ENCODE results near the gene MAPKAPK2.
A peak's percentile ranks its signal among the peaks of the same experiment; 100 is the strongest.

MAPKAPK2 gene

DNA sequence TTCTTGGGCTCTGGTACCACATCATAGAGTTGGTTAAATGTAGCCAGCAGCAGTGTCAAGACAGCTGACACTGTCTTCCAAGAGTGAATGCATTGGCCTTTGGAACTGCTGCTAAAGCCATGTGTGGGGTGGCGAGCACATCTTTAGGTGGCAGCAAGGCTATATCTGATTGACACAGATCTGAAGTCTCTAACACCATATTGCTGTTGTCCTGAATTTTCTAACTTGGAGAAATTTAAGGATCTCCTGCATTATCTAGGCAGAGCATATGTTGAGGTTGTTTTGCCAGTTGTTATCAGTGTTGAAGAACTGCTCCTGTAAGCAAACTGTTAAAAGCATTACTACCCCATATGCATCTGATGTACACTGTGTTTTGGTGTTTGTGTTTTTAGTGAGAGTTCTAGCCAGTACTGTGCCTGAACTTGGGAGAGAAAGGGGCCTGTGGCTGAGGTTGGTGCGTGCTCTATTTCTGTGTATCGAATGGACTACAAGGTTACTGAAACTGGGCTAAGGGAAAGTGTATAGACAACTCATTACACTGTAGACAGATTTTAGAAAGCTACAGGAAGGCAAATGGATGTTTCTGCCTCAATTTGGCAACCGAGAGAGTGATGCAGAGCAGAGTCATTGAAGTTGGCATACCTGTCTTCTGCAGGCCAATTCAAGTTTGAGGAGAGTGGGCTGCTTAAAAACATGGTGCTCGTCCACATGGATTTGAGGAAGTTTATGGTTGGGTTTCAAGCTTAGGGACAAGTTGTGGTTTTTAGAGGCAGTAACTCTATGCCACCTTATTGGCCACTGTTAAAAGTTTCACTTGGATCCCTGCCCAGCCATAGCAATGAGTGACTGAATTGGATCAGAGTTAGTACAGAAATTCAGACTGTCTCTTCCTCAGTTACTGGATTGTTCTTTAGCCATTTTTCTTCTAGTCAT lies 32.5 kb upstream of the MAPKAPK2 start:
- no peak for DNase-seq (ENCODE audit: low spot score)
- H3K4ac ChIP-seq (ENCODE audit: low read length): no peak overlapping the region
- H3K79me1 ChIP-seq (ENCODE audit: low read depth, low read length): no peaks in the 10 kb centered on the region
- H3K18ac ChIP-seq (ENCODE audit: low read length): no peak overlapping the region
- H4K91ac ChIP-seq (ENCODE audit: low read depth, low read length, poor library complexity): no peak overlapping the region
- no peak overlapping the region for H3K4me3 ChIP-seq (ENCODE audit: low read length in 2 of 2)
- no peak overlapping the region for H2BK15ac ChIP-seq (ENCODE audit: low read length)
- no peak overlapping the region for H4K8ac ChIP-seq (ENCODE audit: low read depth, low read length)
- no CpG with 5 or more reads among the region's 5 CpGs for WGBS, 2 donors (ENCODE audit: extremely low coverage in 2 of 2, insufficient read length in 2 of 2, insufficient replicate concordance in 1 of 2)
- no peak overlapping the region for H3K27ac ChIP-seq (replicated peaks; ENCODE audit: low read length)
- H3K9ac ChIP-seq (ENCODE audit: low read depth, low read length, poor library complexity): no peak overlapping the region
- no peak overlapping the region for H3K4me2 ChIP-seq (ENCODE audit: insufficient read depth, low read length, poor library complexity, severe bottlenecking)
- H3K23ac ChIP-seq (ENCODE audit: low read depth, low read length, poor library complexity): no peak overlapping the region
- H3K27me3 ChIP-seq (ENCODE audit: control insufficient read depth in 3 of 3, insufficient read depth in 3 of 3, low read depth in 1 of 3, low read length in 3 of 3): peaks cover 0 to 3% (median 0%) of the 10 kb centered on the region in 3 experiments
- H2AFZ ChIP-seq (ENCODE audit: low read length): no peak overlapping the region
- no peak overlapping the region for H2BK120ac ChIP-seq (ENCODE audit: low read depth, low read length)
- H3K36me3 ChIP-seq (replicated peaks in 1 of 2; ENCODE audit: control insufficient read depth in 2 of 2, insufficient read depth in 2 of 2, low read length in 2 of 2): peaks cover 15 to 16% of the 10 kb centered on the region in 2 donors
- H3K14ac ChIP-seq (ENCODE audit: low read length): no peak overlapping the region
- peaks cover 3 to 12% of the 10 kb centered on the region in 2 donors for H3K4me1 ChIP-seq (ENCODE audit: control insufficient read depth in 2 of 2, insufficient read depth in 1 of 2, low read depth in 1 of 2, low read length in 2 of 2)
- H2AK5ac ChIP-seq (ENCODE audit: low read depth, low read length): no peak overlapping the region
- no peak overlapping the region for H2BK5ac ChIP-seq (ENCODE audit: low read length)
- H2BK12ac ChIP-seq (ENCODE audit: low read length): no peak overlapping the region
- no peaks in the 10 kb centered on the region for H3K9me3 ChIP-seq (replicated peaks in 1 of 2; ENCODE audit: control insufficient read depth in 2 of 2, insufficient read depth in 1 of 2, low read depth in 1 of 2, low read length in 2 of 2)

DNA sequence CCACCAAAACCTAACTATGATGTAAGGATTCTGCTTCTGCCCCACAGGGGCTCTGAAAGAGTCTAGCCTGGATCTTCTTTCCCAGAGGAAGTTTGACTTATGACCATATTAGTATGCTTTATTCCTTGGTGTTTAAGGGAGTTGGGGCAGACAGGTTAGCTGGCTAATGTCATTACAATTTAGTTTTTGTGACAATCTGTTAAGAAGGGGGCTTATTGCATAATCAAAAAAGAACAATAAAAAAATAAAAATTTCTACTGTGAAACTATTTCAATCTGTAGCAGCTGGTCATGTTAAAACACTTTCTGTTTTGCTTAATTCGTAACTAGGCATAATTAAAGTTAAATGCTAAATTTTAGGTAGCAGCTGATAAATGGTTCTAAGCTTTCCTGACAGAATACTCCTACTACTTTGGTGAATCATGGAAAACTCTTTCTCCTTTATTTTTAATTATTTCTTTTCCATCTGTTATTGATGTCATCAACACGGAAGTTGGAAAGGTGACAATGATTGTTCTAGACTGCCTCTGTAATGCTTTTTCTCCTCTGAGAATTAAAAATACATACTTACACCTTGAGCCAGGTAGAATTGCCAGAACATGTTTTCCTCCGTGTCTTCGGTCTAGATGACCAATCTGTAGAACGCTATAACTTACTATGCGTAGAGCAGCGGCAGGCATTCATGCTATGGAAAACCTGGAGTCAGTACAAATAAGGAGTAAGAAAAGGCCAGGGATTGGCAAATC lies 30.8 kb upstream of the MAPKAPK2 start:
- Histone ChIP-seq H3K36me3 (replicated peaks in 1 of 2; ENCODE audit: control insufficient read depth in 2 of 2, insufficient read depth in 2 of 2, low read length in 2 of 2) (peaks cover 0 to 5% of the 10 kb centered on the region in 2 donors), H3K9ac (ENCODE audit: low read depth, low read length, poor library complexity) (no peak overlapping the region), H3K4ac (ENCODE audit: low read length) (no peak overlapping the region), H3K79me1 (ENCODE audit: low read depth, low read length) (no peaks in the 10 kb centered on the region), H3K27me3 (ENCODE audit: control insufficient read depth in 3 of 3, insufficient read depth in 3 of 3, low read depth in 1 of 3, low read length in 3 of 3) (peaks cover 0 to 13% (median 0%) of the 10 kb centered on the region in 3 experiments), H3K4me2 (ENCODE audit: insufficient read depth, low read length, poor library complexity, severe bottlenecking) (no peak overlapping the region), H3K23ac (ENCODE audit: low read depth, low read length, poor library complexity) (no peak overlapping the region), H3K4me3 (ENCODE audit: low read length in 2 of 2) (no peak overlapping the region), H4K8ac (ENCODE audit: low read depth, low read length) (no peak overlapping the region), H3K14ac (ENCODE audit: low read length) (no peak overlapping the region), H2BK120ac (ENCODE audit: low read depth, low read length) (no peak overlapping the region), H2AK5ac (ENCODE audit: low read depth, low read length) (no peak overlapping the region), H3K4me1 (ENCODE audit: control insufficient read depth in 2 of 2, insufficient read depth in 1 of 2, low read depth in 1 of 2, low read length in 2 of 2) (peaks cover 11 to 12% of the 10 kb centered on the region in 2 donors), H2BK5ac (ENCODE audit: low read length) (no peak overlapping the region), H3K9me3 (replicated peaks in 1 of 2; ENCODE audit: control insufficient read depth in 2 of 2, insufficient read depth in 1 of 2, low read depth in 1 of 2, low read length in 2 of 2) (no peaks in the 10 kb centered on the region), H2BK12ac (ENCODE audit: low read length) (no peak overlapping the region), H4K91ac (ENCODE audit: low read depth, low read length, poor library complexity) (no peak overlapping the region), H2BK15ac (ENCODE audit: low read length) (no peak overlapping the region), H3K27ac (replicated peaks; ENCODE audit: low read length) (no peak overlapping the region), H3K18ac (ENCODE audit: low read length) (no peak overlapping the region), H2AFZ (ENCODE audit: low read length) (no peak overlapping the region)
- no peak for DNase-seq (ENCODE audit: low spot score)
- WGBS, 2 donors (ENCODE audit: extremely low coverage in 2 of 2, insufficient read length in 2 of 2, insufficient replicate concordance in 1 of 2): no CpG with 5 or more reads among the region's 7 CpGs

DNA sequence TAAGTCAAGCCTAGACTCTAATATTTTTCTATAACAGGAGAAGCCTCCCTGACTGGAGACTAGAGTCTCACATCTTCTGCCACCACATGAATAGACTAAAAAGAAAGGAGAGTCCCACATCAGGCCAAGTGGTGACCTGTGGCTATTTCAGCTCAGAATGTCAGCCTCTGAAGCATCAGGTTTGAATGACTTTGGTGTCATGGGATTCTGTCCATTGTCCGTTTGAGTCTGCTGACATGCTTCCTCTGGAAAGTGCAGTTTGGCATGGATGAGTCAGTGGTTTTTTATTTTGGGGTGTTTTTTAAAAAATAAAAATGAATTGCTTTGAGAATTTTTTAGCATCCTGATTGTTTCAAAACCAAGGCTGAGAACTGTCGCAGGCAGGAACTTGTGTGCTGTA lies 29.9 kb upstream of the MAPKAPK2 start:
- H2AK5ac ChIP-seq (ENCODE audit: low read depth, low read length): no peak overlapping the region
- peaks cover 0 to 2% of the 10 kb centered on the region in 2 donors for H3K36me3 ChIP-seq (replicated peaks in 1 of 2; ENCODE audit: control insufficient read depth in 2 of 2, insufficient read depth in 2 of 2, low read length in 2 of 2)
- H2AFZ ChIP-seq (ENCODE audit: low read length): peak overlapping the region; percentile 15
- H3K14ac ChIP-seq (ENCODE audit: low read length): no peak overlapping the region
- H4K91ac ChIP-seq (ENCODE audit: low read depth, low read length, poor library complexity): no peak overlapping the region
- H3K9ac ChIP-seq (ENCODE audit: low read depth, low read length, poor library complexity): no peak overlapping the region
- no CpG with 5 or more reads among the region's 2 CpGs for WGBS, 2 donors (ENCODE audit: extremely low coverage in 2 of 2, insufficient read length in 2 of 2, insufficient replicate concordance in 1 of 2)
- no peak overlapping the region for H3K4me2 ChIP-seq (ENCODE audit: insufficient read depth, low read length, poor library complexity, severe bottlenecking)
- H3K79me1 ChIP-seq (ENCODE audit: low read depth, low read length): no peaks in the 10 kb centered on the region
- no peak for DNase-seq (ENCODE audit: low spot score)
- no peak overlapping the region for H3K23ac ChIP-seq (ENCODE audit: low read depth, low read length, poor library complexity)
- no peak overlapping the region for H2BK5ac ChIP-seq (ENCODE audit: low read length)
- peaks cover 12 to 15% of the 10 kb centered on the region in 2 donors for H3K4me1 ChIP-seq (ENCODE audit: control insufficient read depth in 2 of 2, insufficient read depth in 1 of 2, low read depth in 1 of 2, low read length in 2 of 2)
- no peak overlapping the region for H3K4me3 ChIP-seq (ENCODE audit: low read length in 2 of 2)
- no peak overlapping the region for H2BK120ac ChIP-seq (ENCODE audit: low read depth, low read length)
- no peak overlapping the region for H2BK15ac ChIP-seq (ENCODE audit: low read length)
- no peak overlapping the region for H2BK12ac ChIP-seq (ENCODE audit: low read length)
- peaks cover 0 to 15% (median 0%) of the 10 kb centered on the region in 3 experiments for H3K27me3 ChIP-seq (ENCODE audit: control insufficient read depth in 3 of 3, insufficient read depth in 3 of 3, low read depth in 1 of 3, low read length in 3 of 3)
- no peak overlapping the region for H3K4ac ChIP-seq (ENCODE audit: low read length)
- H3K9me3 ChIP-seq (replicated peaks in 1 of 2; ENCODE audit: control insufficient read depth in 2 of 2, insufficient read depth in 1 of 2, low read depth in 1 of 2, low read length in 2 of 2): no peaks in the 10 kb centered on the region
- no peak overlapping the region for H4K8ac ChIP-seq (ENCODE audit: low read depth, low read length)
- no peak overlapping the region for H3K27ac ChIP-seq (replicated peaks; ENCODE audit: low read length)
- no peak overlapping the region for H3K18ac ChIP-seq (ENCODE audit: low read length)

DNA sequence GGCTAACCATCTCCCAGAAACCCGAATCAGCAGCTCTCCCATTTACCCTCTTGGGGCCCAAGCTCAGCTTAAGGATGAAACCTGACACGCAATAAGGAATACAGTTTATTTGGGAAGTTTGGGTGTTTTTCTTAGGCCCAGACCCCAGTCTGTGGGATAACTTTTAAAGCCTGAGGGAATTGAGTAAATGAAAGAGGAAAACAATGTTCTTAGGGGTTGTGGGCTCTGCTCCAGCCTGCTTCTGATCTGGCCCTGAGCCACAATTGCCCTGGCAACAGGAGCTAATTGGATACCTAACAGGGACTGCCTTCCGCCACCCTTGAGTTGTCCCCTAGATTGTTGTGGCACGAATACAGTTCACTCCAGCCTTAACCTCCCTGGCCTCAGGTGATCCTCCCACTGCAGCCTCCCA lies 29.2 kb upstream of the MAPKAPK2 start:
- no peak overlapping the region for H3K27ac ChIP-seq (replicated peaks; ENCODE audit: low read length)
- no peak overlapping the region for H3K23ac ChIP-seq (ENCODE audit: low read depth, low read length, poor library complexity)
- no peak for DNase-seq (ENCODE audit: low spot score)
- H2BK120ac ChIP-seq (ENCODE audit: low read depth, low read length): no peak overlapping the region
- H3K4ac ChIP-seq (ENCODE audit: low read length): no peak overlapping the region
- no peak overlapping the region for H2BK12ac ChIP-seq (ENCODE audit: low read length)
- no peak overlapping the region for H4K8ac ChIP-seq (ENCODE audit: low read depth, low read length)
- H3K9me3 ChIP-seq (replicated peaks in 1 of 2; ENCODE audit: control insufficient read depth in 2 of 2, insufficient read depth in 1 of 2, low read depth in 1 of 2, low read length in 2 of 2): no peaks in the 10 kb centered on the region
- H3K27me3 ChIP-seq (ENCODE audit: control insufficient read depth in 3 of 3, insufficient read depth in 3 of 3, low read depth in 1 of 3, low read length in 3 of 3): peaks cover 0 to 16% (median 0%) of the 10 kb centered on the region in 3 experiments
- H4K91ac ChIP-seq (ENCODE audit: low read depth, low read length, poor library complexity): no peak overlapping the region
- H2AK5ac ChIP-seq (ENCODE audit: low read depth, low read length): no peak overlapping the region
- peaks cover 0 to 2% of the 10 kb centered on the region in 2 donors for H3K36me3 ChIP-seq (replicated peaks in 1 of 2; ENCODE audit: control insufficient read depth in 2 of 2, insufficient read depth in 2 of 2, low read length in 2 of 2)
- H3K14ac ChIP-seq (ENCODE audit: low read length): no peak overlapping the region
- H3K4me2 ChIP-seq (ENCODE audit: insufficient read depth, low read length, poor library complexity, severe bottlenecking): no peak overlapping the region
- no peak overlapping the region for H3K18ac ChIP-seq (ENCODE audit: low read length)
- H3K4me1 ChIP-seq (ENCODE audit: control insufficient read depth in 2 of 2, insufficient read depth in 1 of 2, low read depth in 1 of 2, low read length in 2 of 2): peaks cover 12 to 15% of the 10 kb centered on the region in 2 donors
- H3K9ac ChIP-seq (ENCODE audit: low read depth, low read length, poor library complexity): no peak overlapping the region
- H2BK5ac ChIP-seq (ENCODE audit: low read length): no peak overlapping the region
- H2BK15ac ChIP-seq (ENCODE audit: low read length): no peak overlapping the region
- no peaks in the 10 kb centered on the region for H3K79me1 ChIP-seq (ENCODE audit: low read depth, low read length)
- H2AFZ ChIP-seq (ENCODE audit: low read length): peak overlapping the region; percentile 15
- WGBS, 2 donors (ENCODE audit: extremely low coverage in 2 of 2, insufficient read length in 2 of 2, insufficient replicate concordance in 1 of 2): no CpG with 5 or more reads among the region's 4 CpGs
- no peak overlapping the region for H3K4me3 ChIP-seq (ENCODE audit: low read length in 2 of 2)

Measured in neuronal stem cell (in vitro differentiated cells).